Suprapubic skin (tissue), 4 donors: Measurements from ENCODE around the gene DND1. TPM values are rescaled to one million over a fixed set of nuclear protein-coding genes. Genes with fewer than 3 reads are reported as not detected.
A peak's percentile ranks its signal among the peaks of the same experiment; 100 is the strongest.

ENCODE experiments used
- DNase-seq, 2 donors: peaks; one replicate each; pipeline ENCODE4 v3.0.0-alpha.2; 2019; ENCODE audit warnings: low spot score in 2 of 2
- H3K27ac ChIP-seq: fragments of 200-600 bp; sonication (generic); one replicate; pipeline ENCODE4 v1.5.1; 2019
- H3K27me3 ChIP-seq: fragments of 200-600 bp; sonication (generic); one replicate; pipeline ENCODE4 v1.5.1; 2019
- H3K36me3 ChIP-seq: fragments of 200-600 bp; sonication (generic); one replicate; pipeline ENCODE4 v1.5.1; 2019
- H3K4me1 ChIP-seq: fragments of 200-600 bp; sonication (generic); one replicate; pipeline ENCODE4 v1.5.1; 2019
- H3K4me3 ChIP-seq: fragments of 200-600 bp; sonication (generic); one replicate; pipeline ENCODE4 v1.5.1; 2019; ENCODE audit warnings: mild to moderate bottlenecking
- H3K9me3 ChIP-seq: fragments of 200-600 bp; sonication (generic); one replicate; pipeline ENCODE4 v1.5.1; 2019
- CTCF ChIP-seq, 2 donors: fragments of 200-600 bp in 1 of 2; fragments of 450-650 bp in 1 of 2; sonication (generic) in 1 of 2; IDR thresholded peaks; one replicate each; pipeline ENCODE4 v1.5.1; 2016 to 2019; ENCODE audit warnings: antibody characterized with exemption in 2 of 2, mild to moderate bottlenecking in 1 of 2, moderate library complexity in 1 of 2
- EP300 ChIP-seq: sonication (generic); formaldehyde crosslinking; IDR thresholded peaks from one replicate; pipeline ENCODE4 v1.6.1; 2017; ENCODE audit warnings: antibody characterized with exemption
- POLR2A ChIP-seq, 2 donors: fragments of 450-650 bp; IDR thresholded peaks; one replicate each; pipeline ENCODE4 v1.6.1; 2017; ENCODE audit warnings: antibody characterized with exemption in 2 of 2, mild to moderate bottlenecking in 2 of 2, moderate library complexity in 2 of 2
- POLR2AphosphoS5 ChIP-seq, 3 donors: sonication (generic); formaldehyde crosslinking; IDR thresholded peaks; one replicate each; pipeline ENCODE4 v1.6.1; 2017; ENCODE audit warnings: antibody characterized with exemption in 3 of 3
- WGBS: methylation state at CpG from one replicate; pipeline ENCODE4 v1.1.5; 2018; 5-methylcytosine and 5-hydroxymethylcytosine counted together
- total RNA-seq, 4 donors: library from RNA; depleted of rRNA; stranded (reverse); fragments of >200 nt; gene quantifications; one replicate each; pipeline ENCODE4 v1.1.0, GENCODE V29; 2016

Gene DND1
- total RNA-seq, 4 donors from 2014 or later = 0.98 to 3.5 (median 2.6) TPM

GRCh38 chr5:140694276-140694675, 20.9 kb upstream of the DND1 start:
- 57% methylated on average over 5 of the region's 5 CpGs for WGBS
- no peak for TF ChIP-seq EP300
- no peak for TF ChIP-seq POLR2A (IDR thresholded peaks at IDR 0.05)
- no peak for TF ChIP-seq POLR2AphosphoS5 (IDR thresholded peaks at IDR 0.05)
- TF ChIP-seq CTCF (IDR thresholded peaks at IDR 0.05) = no peak
- peaks cover 38% of the 10 kb centered on the region for H3K4me1 ChIP-seq
- H3K36me3 ChIP-seq = peaks cover 54% of the 10 kb centered on the region
- no peak overlapping the region for H3K4me3 ChIP-seq
- no peak for DNase-seq
- H3K27me3 ChIP-seq = no peaks in the 10 kb centered on the region
- no peaks in the 10 kb centered on the region for H3K9me3 ChIP-seq
- H3K27ac ChIP-seq = no peak overlapping the region

- Histone ChIP-seq H3K4me1 (peaks cover 43% of the 10 kb centered on the region), H3K27ac (peak within 1 kb of the TSS; percentile 93), H3K27me3 (no peaks in the 10 kb centered on the region), H3K36me3 (peaks cover 39% of the 10 kb centered on the region), H3K4me3 (peak within 1 kb of the TSS; percentile 87), H3K9me3 (no peaks in the 10 kb centered on the region)
- DNase-seq = peak; percentile 95
- under 1% methylated on average over 30 of the region's 61 CpGs for WGBS
- TF ChIP-seq CTCF (IDR thresholded peaks at IDR 0.05) (no peak), POLR2A (IDR thresholded peaks at IDR 0.05) (peak in 1 of 2 donors; percentile 51), POLR2AphosphoS5 (IDR thresholded peaks at IDR 0.05) (peak in 1 of 3 donors; percentile 72)
Observed at GRCh38 chr5:140690941-140691924, 17.9 kb upstream of the DND1 start, which contains the start of the genes HARS1 and HARS2. HARS1 (minus strand) TSS chr5:140691370; CDS start chr5:140691304, 66 bp downstream. HARS2 (plus strand) TSS chr5:140691455; CDS start chr5:140691649, 194 bp downstream.

- TF ChIP-seq CTCF (IDR thresholded peaks at IDR 0.05) (no peak), POLR2A (IDR thresholded peaks at IDR 0.05) (no peak), EP300 (no peak), POLR2AphosphoS5 (IDR thresholded peaks at IDR 0.05) (no peak)
- peak overlapping the region; percentile 93 for H3K27ac ChIP-seq
- H3K36me3 ChIP-seq = peaks cover 32% of the 10 kb centered on the region
- H3K27me3 ChIP-seq = no peaks in the 10 kb centered on the region
- peak overlapping the region; percentile 87 for H3K4me3 ChIP-seq
- 52% methylated on average over 8 of the region's 8 CpGs for WGBS
- H3K4me1 ChIP-seq = peaks cover 43% of the 10 kb centered on the region
- DNase-seq = no peak
- H3K9me3 ChIP-seq = no peaks in the 10 kb centered on the region
Observed at GRCh38 chr5:140690376-140690932, 17.1 kb upstream of the DND1 start.

- no peak for TF ChIP-seq EP300
- no peak for TF ChIP-seq CTCF (IDR thresholded peaks at IDR 0.05)
- TF ChIP-seq POLR2AphosphoS5 (IDR thresholded peaks at IDR 0.05) = no peak
- TF ChIP-seq POLR2A (IDR thresholded peaks at IDR 0.05) = no peak
- H3K27me3 ChIP-seq = no peaks in the 10 kb centered on the region
- H3K36me3 ChIP-seq = peaks cover 83% of the 10 kb centered on the region
- H3K9me3 ChIP-seq = no peaks in the 10 kb centered on the region
- 98% methylated on average over 7 of the region's 7 CpGs for WGBS
- no peak overlapping the region for H3K27ac ChIP-seq
- H3K4me3 ChIP-seq = no peak overlapping the region
- no peaks in the 10 kb centered on the region for H3K4me1 ChIP-seq
- DNase-seq = no peak
Observed at GRCh38 chr5:140678993-140679392, 5.6 kb upstream of the DND1 start.

- TF ChIP-seq POLR2A (IDR thresholded peaks at IDR 0.05) = no peak
- no peak for TF ChIP-seq EP300
- no peak for TF ChIP-seq CTCF (IDR thresholded peaks at IDR 0.05)
- no peak for TF ChIP-seq POLR2AphosphoS5 (IDR thresholded peaks at IDR 0.05)
- no peaks in the 10 kb centered on the region for H3K27me3 ChIP-seq
- H3K4me1 ChIP-seq = no peaks in the 10 kb centered on the region
- peaks cover 92% of the 10 kb centered on the region for H3K36me3 ChIP-seq
- no peak overlapping the region for H3K4me3 ChIP-seq
- no peak for DNase-seq
- no peak overlapping the region for H3K27ac ChIP-seq
- 96% methylated on average over 3 of the region's 3 CpGs for WGBS
- no peaks in the 10 kb centered on the region for H3K9me3 ChIP-seq
Observed at GRCh38 chr5:140677947-140678346, 4.6 kb upstream of the DND1 start.
